ENCODE data around the gene ZMIZ1. TPM values are rescaled to one million over a fixed set of nuclear protein-coding genes. Genes with fewer than 3 reads are reported as not detected.

ZMIZ1 gene
- total RNA-seq, 1 donor from 2014 or later: 46.2 TPM

DNA sequence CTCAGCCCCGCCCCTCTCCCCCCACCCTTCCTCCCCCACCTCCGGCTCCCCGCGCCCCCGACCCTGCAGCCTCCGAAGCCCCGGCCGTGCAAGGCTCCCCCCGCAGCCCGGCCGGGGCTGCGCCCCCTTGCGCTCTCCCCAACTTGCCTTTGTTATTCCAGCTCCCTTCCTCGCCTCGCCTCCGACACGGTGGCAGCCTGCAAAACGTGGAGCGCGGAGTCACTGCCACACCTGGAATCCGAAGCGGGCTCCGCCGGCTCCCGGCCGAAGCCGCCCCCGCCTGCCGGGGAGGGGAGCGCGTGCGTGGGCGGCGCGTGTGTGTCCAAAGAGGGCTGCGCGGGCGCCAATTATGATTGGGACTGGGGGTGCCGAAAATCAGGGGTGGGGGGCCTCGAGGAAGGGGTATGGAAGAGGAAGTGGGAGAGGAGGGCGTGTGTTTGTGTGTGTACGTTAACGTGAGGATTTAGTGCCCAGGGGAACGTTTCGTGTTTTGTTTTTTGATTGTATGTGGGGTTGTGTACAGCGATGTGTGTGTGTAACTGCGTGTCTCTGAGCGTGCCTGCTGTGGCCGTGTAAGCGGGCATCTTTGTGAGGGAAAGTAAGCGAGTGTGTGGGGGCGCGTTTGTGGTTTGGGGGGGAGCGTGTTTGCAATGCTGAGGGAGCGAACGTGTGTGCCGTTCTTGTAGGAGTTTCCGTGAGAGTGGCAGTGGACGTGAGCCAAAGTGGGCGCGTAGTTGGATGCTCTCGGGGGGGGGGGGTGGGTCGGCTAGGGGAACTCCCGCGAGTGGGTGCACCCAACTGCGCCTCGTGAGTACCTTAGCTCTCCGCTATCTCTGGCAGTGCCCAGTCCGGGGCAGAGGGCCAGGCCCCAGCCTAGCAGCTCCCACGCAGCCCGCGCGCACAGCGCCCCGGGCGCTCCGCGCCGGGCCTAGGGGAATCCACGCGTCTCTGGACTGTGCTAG, 1.2 kb upstream of the ZMIZ1 start:
- Mint-ChIP-seq H3K27me3 (ENCODE audit: low read depth) (no peaks in the 10 kb centered on the region), H3K4me3 (ENCODE audit: unreplicated experiment) (peak overlapping the region; percentile 78), H3K27ac (ENCODE audit: unreplicated experiment) (peak overlapping the region; percentile 79), H3K9me3 (ENCODE audit: low read depth) (no peaks in the 10 kb centered on the region), H3K36me3 (ENCODE audit: low read depth) (no peaks in the 10 kb centered on the region), H3K4me1 (ENCODE audit: low read depth) (peaks cover 24% of the 10 kb centered on the region)
- no peak for DNase-seq (ENCODE audit: low spot score)
- TF ChIP-seq, protein P1, sequence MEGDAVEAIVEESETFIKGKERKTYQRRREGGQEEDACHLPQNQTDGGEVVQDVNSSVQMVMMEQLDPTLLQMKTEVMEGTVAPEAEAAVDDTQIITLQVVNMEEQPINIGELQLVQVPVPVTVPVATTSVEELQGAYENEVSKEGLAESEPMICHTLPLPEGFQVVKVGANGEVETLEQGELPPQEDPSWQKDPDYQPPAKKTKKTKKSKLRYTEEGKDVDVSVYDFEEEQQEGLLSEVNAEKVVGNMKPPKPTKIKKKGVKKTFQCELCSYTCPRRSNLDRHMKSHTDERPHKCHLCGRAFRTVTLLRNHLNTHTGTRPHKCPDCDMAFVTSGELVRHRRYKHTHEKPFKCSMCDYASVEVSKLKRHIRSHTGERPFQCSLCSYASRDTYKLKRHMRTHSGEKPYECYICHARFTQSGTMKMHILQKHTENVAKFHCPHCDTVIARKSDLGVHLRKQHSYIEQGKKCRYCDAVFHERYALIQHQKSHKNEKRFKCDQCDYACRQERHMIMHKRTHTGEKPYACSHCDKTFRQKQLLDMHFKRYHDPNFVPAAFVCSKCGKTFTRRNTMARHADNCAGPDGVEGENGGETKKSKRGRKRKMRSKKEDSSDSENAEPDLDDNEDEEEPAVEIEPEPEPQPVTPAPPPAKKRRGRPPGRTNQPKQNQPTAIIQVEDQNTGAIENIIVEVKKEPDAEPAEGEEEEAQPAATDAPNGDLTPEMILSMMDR (IDR thresholded peaks at IDR 0.05): peak; percentile 43

DNA sequence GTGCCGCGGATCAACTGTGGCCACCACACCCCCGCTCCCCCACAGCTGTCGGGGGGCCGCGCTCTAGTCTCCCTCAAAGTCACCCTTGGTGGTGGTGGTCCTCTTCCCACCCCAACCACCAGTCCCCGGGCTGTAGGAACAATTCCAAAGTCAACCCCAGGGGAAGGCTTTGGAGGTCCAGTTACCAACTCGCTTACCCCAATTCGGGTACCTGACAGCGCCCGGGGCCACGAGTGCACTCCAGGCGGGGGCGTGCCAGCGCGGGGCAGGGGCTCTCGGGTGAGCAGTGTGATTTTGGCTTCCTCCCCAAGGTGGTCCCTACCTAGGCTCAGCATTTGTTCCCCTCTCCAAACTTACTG, 584 bp upstream of the ZMIZ1 start:
- no peaks in the 10 kb centered on the region for H3K27me3 Mint-ChIP-seq (ENCODE audit: low read depth)
- no peaks in the 10 kb centered on the region for H3K9me3 Mint-ChIP-seq (ENCODE audit: low read depth)
- peak overlapping the region; percentile 78 for H3K4me3 Mint-ChIP-seq (ENCODE audit: unreplicated experiment)
- peaks cover 31% of the 10 kb centered on the region for H3K4me1 Mint-ChIP-seq (ENCODE audit: low read depth)
- peak overlapping the region; percentile 76 for H3K27ac Mint-ChIP-seq (ENCODE audit: unreplicated experiment)
- TF ChIP-seq, protein P1 (IDR thresholded peaks at IDR 0.05): peak; percentile 53
- no peak for DNase-seq (ENCODE audit: low spot score)
- H3K36me3 Mint-ChIP-seq (ENCODE audit: low read depth): no peaks in the 10 kb centered on the region

DNA sequence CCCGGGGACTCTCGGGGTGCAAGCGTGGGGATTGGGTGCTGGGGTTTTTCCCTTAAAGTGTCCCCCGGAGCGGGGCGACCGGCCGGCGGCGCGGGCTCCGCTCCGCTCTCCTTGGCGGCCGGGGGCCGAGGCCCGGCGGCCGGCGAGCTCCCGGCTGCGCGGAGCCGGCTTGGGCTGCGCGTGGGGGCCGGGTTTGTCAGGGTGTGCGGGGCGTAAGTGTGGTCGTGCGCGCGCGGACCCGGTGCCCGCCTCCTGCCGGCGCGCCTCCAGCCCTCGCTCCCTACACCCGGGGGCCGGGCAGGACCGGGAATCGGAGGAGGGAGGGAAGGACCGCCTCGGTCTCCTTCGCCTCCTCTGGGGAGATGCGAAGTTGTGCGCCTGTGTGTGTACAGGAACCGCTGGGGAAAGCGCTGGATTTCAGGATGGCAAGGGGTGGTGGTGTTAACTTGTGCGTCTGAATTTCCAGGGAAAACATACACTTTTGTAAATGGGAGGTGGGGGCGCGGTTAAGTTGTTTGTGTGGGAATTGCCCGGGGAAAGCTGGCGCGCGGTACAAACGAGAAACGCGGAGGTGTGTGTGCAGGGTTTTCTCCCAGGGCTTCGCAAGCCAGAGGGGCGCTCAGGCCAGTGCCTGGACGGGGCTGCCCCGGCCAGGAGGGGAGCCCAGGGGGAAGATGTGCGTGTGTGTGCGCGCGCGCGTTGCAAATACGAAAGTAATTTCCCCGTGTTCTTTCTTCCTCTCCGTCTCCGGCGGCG, 737 bp downstream of the ZMIZ1 start:
- H3K36me3 Mint-ChIP-seq (ENCODE audit: low read depth): no peaks in the 10 kb centered on the region
- peaks cover 42% of the 10 kb centered on the region for H3K4me1 Mint-ChIP-seq (ENCODE audit: low read depth)
- DNase-seq (ENCODE audit: low spot score): no peak
- H3K9me3 Mint-ChIP-seq (ENCODE audit: low read depth): no peaks in the 10 kb centered on the region
- TF ChIP-seq, protein P1 (IDR thresholded peaks at IDR 0.05): peak; percentile 8
- H3K27ac Mint-ChIP-seq (ENCODE audit: unreplicated experiment): peak overlapping the region; percentile 95
- H3K4me3 Mint-ChIP-seq (ENCODE audit: unreplicated experiment): peak overlapping the region; percentile 97
- no peaks in the 10 kb centered on the region for H3K27me3 Mint-ChIP-seq (ENCODE audit: low read depth)

DNA sequence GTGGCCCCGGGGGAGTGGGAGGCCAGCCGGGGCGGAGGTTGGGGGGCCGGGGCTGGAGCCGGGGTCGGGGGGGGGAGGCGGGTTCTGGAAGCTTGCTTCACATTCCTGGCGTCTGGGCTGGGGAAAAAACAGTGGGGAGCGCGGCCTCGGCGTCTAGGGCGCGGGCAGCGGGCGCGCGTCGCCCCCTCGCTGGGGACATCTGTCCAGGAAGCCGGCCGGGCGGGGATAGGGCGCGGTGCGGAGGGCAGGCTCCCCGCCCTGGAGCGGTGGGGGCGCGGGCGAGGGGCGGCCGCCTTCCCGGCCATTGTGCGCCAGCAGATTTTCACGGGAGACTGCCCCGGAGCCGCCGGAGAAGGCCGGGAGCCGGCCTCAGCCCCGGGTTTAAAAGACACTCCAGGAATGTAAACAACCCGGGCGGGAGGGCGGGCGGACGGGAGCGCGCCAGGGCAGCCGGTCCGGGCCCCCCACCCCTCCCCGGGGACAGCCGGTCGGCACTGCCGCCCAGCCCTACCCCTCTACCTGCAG, 1.4 kb downstream of the ZMIZ1 start:
- Mint-ChIP-seq H3K9me3 (ENCODE audit: low read depth) (no peaks in the 10 kb centered on the region), H3K4me3 (ENCODE audit: unreplicated experiment) (peak overlapping the region; percentile 97), H3K27me3 (ENCODE audit: low read depth) (no peaks in the 10 kb centered on the region), H3K27ac (ENCODE audit: unreplicated experiment) (peak overlapping the region; percentile 98), H3K4me1 (ENCODE audit: low read depth) (peaks cover 46% of the 10 kb centered on the region), H3K36me3 (ENCODE audit: low read depth) (no peaks in the 10 kb centered on the region)
- DNase-seq (ENCODE audit: low spot score): no peak
- TF ChIP-seq, protein P1 (IDR thresholded peaks at IDR 0.05): no peak
